NCI-H226 (cell line): ENCODE data around the gene ABCA4.
A peak's percentile ranks its signal among the peaks of the same experiment; 100 is the strongest.

ENCODE experiments used
- DNase-seq: peaks from one replicate; pipeline ENCODE4 v3.0.0-alpha.2; 2015

ABCA4 gene

DNA sequence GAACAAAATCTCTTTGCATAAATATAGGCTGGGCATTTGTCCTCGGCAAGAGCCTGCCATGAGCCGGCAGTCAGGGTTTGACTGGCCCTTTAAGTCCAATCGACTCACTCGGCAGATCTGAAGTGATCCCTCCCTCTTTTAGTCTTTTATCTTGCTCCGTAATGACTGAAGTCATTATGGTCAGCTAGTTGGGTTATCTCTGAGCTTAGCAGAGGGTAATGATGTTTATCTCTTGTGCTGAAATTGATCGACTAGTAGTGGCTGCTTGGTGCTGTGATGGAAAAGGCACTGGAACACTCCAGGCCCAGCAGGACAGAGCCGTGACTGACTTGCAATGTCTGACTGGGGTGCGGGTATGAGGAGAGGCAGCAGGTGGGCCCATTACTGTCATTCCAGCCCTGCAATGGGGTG, 468 bp upstream of the ABCA4 start:
- no peak for DNase-seq

DNA sequence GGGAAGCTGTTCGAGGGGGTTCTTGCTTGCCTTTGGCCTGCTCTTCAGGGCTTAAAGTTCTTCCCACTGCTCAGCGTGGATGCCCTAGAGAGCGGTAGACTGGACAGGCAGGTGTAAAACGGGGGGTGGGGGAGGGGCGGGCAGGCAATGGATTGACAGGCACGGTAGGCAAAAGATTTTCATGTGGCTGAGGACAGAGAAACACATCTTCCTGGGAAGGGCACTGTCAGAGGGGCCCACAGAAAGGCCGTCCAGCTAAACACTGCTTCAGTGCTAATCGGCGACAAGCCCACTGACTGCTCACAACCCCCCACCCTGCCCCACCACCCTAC, 412 bp downstream of the ABCA4 start:
- no peak for DNase-seq

DNA sequence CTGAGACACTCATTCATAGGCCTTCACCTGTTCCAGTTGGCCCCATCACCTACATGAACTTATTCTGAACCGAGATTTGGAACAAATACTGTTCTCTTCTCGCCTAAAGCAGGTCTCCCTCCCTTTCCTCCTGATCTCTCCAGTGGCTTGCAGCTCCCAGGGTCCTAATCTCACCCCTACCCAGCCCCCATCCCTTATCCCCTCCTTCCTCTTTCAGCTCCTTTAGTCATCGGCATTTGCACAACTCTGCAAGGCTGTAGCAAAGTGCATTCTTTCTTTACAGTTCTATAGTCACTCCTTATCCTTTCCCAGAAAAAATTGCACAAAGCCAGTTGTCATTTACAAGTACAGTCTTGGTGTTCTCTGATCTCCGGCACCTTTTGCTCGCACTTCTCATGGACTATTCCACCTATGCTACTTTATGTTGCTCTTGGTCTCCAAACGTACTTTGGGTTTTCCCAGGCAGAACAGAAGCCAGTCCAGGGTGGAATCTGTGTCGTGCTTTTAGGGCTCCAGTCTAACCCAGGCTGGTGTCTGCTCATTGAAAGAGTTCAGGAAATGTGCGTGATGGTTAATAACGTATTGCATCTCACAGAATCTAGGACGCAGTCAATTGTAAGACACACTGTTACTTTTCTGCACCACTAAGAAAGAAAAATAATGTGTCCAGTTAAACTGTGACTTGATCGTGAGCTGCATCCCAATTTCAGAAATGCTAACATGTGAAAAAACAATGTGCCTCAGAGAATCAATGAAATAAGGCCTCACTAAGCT, 965 bp downstream of the ABCA4 start:
- DNase-seq: no peak

DNA sequence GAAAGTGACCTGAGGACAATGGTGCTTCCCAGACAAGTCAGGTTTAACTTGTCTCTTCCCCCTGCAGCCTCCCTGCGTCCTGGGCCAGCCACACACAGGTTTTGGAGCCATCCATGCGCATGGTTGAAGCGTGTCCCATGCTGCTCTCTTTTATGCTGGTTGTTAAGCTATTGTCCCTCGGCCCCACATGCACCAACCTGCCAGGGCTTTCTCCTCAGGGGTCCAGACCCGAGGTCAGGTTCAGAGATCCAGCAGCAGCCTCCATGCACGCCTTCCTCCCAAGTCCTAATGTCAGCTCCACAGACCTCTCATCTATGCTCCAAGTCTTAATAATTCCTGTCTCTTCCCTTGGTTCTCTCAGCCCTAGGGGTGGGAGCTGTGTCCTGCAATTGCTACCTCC, 1.6 kb downstream of the ABCA4 start:
- DNase-seq: no peak

DNA sequence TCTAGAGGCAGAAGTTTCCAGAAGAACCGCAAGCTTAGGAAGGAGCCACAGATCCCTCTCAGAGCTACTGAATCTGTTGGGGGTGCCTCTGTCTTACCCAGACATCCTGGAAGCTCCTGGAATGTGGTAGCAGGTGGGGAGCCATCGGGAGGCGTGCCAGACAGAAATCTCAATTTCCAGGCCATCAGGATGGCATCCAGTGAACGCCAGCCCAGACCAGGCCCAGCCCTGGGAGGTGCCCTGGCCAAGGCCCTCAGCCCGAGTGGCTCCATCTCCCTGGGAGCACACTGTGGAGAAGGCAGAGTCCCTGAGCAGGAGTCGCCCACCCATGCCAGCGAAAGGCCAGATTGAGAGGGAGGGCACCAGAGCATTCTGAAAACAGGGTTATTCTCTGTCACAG, 2.5 kb downstream of the ABCA4 start:
- no peak for DNase-seq

DNA sequence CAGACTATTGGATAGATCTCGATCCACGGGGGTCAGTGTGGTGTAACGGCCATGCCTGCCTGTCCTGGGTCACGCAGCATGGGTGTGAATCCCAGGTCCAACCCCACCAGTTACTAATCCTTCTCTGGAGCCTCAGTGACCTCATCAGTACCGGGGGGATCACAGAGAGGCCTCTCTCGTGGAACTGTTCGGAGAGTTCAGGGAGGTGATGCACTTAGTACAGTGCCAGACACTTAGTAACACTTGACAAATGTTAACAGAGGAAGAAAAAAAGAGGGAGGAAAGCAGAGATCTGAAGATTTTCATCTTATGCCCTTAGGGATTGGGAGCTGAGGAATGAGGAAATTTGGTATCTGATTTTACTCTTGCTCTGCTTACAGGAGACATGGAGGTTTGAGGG, 2.9 kb downstream of the ABCA4 start:
- DNase-seq: peak; percentile 16

DNA sequence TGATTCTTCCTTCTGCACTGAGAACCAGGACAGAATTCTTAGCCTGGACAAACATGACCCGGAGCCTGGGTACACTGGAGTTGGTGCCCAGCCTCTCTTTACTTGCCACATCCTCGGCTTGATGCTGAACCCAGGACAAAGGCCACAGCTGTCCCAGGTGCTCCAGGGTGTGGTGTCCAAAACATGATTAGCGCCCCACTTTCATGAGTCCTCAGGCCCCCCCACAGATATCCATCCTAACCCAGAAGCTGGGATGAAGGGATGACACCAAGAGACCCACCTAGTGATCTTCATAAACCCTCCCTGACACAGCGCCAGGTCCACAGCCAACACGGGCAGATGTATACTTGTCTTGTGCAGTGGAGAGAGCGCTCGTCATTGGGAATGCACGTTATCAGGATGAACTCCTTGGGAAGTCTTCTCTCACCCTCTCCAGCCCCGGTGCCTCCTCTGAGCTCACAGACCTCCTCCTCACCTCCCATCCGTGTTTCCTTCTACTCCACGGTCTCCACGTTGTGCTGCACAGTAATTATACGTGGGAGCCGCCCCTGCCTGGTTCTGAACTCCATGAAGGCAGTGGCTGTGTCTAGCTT, 3.6 kb downstream of the ABCA4 start:
- DNase-seq: no peak

DNA sequence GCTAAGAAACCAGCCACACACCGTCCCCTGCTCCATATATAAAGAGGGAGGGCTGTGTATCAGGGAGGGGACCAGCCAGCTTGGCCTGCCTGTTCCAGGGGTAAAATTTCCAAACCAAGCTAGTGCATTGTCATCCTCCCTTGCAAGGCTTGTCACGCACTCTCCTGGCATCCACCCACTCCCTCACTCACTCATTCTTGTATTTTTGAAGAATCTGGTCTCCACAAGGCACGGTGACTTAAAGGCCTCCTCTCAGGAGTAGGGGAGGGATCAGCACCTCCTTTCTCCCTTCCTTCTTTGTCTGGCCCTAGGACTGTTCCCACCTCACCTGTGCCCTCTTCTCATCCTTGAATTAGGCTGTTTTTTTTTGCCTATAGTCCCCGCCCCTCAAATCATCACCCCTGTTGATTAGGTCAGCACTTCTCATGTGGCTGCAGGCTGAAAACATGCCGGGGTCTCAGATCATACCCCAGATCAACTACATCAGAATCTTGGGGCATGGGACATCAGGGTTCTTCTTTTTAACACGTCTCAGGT, 5.0 kb downstream of the ABCA4 start:
- no peak for DNase-seq

DNA sequence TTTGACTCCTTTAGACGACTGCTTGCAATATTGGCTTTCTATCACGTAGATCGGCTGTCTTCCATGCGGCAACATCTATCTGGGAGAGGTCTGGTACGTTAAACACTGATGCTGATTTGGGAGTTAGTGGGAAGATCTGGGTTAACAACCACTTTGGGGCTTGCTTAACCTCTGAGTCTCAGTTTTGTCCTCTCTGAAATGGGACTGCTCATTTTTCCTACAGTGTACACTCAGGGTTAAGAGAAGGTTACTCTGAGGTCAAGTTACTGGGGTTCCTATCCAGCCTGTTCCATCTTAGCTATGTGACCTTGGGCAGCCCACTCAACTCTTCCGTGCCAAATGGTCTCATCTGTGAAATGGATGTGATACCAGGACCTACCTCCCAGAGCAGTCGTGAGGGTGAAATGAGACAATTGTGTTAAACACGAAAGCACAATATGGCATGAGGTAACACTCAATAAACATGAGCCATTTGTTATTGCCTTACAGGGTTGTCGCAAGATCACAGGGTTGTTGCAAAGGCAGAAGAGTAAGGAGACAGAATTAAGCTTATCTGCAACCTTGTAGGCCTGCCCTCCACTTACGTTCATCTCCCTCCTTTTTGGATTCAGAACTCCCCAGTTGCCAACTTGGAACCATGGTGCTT, 5.6 kb downstream of the ABCA4 start:
- no peak for DNase-seq

DNA sequence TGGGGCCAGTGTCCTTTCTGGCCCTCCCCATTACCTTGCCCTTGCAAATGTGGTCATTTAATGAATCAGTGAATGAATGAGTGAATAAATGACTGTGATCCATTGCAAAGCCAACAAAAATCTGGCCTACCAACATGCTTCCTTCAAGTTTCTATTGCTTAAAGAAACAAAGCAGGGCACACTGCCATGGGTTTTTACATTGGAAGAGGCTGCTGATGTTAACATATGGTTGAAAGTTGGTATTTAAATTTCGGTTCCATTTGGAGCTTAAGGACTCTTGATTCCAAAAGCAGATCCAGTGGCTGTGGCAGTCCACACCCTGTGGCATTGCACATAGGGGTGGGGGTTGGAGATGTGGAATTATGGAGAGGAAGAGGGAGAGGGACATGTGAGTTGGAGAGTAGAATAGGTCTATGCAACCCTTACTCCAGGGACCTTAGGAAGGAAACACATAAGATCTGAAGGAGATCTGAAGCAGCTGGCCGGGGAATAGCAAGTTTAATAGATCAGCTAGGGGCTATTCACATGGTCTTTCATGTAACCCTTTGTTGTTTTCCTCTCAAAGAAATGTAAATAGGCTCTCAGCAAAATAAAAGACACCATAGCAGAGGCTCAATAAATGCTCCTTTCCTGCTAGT, 7.2 kb downstream of the ABCA4 start:
- DNase-seq: no peak

DNA sequence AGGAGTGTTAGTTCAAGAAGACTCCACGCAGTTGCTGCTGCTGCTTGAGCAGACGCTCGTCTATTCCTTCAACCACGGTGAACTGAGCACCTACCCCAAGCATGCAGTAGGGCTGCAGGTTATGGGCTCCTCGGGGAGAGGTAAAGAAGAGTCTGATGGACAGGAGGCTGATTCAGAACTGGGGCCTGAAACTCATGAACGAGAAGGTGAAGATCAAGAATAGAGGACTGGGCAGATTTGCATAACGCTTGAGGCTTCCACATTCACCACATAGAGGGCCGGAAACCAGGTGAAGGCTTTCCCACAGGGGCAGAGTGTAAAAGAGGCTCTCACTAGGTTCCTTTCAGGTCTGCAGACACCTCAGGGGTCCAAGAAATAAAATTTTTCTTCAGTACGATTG, 9.1 kb downstream of the ABCA4 start:
- DNase-seq: no peak

DNA sequence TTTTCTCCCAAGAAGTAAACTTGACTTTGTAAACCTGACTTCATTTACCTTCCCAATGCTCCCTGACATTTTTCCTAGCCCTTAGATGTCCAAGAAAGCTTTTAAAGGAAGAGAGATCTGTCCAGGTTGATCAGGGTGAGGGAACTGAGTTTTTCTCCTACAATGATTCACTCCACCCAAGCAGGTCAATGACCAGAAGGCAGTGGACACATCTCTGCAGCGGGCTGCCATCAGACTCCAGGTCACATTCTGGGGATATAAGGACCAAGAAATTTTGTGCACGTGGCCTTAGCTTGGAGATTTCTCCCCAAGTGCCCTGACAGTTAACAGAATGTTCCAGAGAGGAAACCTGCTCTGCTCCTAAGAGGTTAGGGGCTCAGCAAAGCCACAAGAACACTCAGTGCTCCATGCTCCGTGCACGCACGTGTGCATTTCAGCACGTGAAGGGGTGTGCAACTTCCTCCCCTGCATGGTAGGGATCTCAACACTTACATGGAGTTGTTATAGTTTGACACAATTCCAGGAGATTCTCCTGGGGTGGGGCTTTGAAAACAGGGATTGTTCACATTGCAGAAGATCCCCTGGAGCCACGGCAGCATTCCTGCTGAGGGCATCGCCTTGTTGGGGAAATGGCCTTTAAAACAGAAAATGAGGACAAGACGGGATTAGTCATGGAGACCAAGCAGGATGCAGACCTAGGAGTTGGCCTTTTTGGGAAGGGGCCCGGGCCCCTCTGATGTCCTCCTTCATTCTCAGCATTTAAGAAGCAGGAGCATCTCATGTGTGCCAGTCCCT, 9.8 kb downstream of the ABCA4 start:
- DNase-seq: no peak

DNA sequence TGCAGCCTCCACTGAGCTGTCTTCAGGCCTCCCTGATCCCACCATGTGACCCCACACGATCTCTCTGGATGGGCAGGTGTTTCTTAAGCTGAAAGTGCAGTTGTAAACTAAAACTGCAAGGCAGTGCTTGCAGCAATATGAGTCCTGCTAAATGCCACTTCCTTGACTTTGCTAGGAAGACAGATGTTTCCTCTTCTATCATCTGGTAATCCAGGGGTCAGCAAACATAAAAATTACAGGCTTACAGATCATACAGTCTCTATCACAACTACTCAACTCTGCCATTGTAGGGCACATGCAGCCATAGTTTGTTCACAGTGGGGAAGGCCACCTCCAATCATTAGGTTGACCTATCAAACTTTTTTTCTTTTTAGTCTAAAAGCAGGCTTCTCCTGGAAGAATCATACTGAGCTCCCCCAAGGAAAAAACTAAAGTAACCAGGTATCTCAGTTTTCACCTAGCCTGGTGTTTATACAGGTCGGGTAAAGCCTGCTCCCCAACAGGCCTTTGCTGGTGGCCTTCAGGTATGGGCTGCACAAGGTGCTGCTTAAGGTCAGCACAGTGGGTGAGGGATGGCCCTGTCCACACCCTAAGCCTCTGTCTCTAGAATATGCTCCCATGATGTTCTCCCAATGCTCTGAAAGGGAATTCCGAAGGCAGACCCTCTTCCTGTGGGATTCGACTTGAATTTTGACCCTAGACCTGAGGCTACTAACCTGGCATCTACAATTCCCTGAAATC, 10.8 kb downstream of the ABCA4 start:
- no peak for DNase-seq

DNA sequence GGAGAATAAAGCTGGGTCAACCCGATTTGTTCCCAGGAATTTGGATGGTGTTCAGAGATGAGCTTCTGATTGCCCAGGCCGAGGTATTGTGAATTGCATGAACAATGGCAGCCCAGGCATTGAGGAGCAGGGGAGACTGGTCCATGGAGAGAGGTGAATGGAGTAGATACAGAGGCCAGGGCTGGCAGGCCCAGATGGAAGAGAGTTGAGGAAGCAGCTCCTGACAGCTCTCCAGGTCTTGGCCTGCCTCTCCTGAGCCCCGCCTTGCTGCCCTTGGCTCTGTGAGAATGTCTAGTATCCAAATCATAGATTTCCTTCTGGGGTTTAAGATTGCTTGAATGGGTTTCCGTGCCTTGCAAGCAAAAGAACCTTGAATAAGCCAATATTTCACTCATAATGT, 11.5 kb downstream of the ABCA4 start:
- DNase-seq: no peak

DNA sequence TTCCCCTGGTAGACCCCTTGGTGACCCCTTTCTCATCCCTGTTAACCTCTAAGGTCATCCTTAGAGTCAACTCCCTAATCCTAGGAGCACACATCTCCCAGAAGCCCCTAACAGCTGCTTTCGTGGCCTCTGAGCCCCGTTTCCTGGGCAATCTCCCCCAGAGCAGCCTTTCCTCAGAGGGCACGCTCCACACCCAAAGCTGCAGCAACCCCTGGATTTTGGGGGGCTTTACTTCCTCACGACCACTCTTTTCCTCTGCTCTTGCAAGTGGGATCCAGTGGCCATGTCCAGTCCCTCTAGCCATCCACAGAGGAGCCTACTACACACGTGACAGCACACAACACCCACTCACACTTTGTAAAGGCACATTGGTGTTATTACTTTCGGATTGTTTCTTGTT, 13.8 kb downstream of the ABCA4 start:
- DNase-seq: no peak

DNA sequence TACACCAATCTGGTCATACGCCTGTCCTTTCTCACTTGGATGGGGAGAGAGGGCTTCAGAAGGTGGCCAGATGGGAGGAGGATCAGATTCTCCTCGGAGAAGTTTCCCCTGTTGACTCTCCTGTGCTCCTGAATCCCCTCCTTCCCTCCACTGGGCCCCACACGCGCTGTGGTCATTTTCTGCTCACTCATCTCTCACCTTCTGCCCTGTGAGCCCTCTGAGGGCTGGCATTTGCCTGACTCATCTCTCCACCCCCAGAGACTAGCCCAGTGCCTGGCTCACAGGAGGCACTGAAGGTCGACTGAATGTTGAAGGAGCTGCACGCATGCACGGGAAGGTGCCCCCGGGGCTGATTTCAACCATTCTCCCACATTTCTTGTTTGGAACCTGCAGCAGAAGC, 14.2 kb downstream of the ABCA4 start:
- no peak for DNase-seq

DNA sequence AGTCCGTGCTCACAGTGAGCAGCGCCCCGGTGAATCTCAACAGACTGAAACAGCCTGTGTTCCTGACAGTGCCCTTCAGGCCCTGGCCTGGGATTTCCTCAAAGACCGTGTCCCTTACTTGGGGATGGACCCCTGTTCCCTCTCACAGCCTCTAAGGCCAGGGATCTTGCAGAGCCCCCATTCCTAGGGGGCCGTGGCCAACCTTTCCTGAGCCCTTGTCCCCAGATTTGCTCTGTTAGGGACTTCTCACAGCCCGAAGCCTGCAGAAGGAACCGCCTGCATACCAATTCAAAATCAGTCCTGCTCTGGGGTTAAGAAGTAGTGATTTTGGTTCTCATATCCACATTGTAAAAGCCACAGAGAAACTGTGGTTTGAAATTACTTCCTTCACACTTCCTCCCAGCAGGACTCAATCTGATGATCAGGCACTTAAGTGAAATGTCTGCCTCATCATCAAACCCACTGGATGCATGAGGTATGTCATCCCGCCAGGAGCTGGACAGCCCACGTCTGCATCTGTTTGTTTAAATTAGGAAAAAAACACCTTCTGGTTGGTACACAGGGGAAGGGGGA, 14.9 kb downstream of the ABCA4 start:
- DNase-seq: no peak

DNA sequence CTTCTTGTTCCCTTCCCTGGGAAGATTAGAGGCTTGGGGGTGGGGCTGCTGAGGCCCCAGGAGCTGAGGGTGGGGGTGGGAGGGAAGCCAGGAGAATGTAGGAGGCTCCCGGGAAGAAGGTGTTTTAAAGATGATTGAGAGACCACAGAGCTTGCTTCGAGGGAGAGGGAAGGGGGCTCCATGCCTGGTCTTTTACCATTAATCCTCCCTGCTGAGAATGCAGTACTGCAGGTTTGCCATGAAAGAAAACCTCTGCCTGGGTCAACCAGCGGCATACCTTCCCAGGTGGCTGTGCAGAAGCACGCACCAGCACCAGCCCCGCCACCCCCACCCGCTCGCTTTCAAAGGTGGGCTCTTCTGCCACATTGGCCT, 15.4 kb downstream of the ABCA4 start:
- no peak for DNase-seq

DNA sequence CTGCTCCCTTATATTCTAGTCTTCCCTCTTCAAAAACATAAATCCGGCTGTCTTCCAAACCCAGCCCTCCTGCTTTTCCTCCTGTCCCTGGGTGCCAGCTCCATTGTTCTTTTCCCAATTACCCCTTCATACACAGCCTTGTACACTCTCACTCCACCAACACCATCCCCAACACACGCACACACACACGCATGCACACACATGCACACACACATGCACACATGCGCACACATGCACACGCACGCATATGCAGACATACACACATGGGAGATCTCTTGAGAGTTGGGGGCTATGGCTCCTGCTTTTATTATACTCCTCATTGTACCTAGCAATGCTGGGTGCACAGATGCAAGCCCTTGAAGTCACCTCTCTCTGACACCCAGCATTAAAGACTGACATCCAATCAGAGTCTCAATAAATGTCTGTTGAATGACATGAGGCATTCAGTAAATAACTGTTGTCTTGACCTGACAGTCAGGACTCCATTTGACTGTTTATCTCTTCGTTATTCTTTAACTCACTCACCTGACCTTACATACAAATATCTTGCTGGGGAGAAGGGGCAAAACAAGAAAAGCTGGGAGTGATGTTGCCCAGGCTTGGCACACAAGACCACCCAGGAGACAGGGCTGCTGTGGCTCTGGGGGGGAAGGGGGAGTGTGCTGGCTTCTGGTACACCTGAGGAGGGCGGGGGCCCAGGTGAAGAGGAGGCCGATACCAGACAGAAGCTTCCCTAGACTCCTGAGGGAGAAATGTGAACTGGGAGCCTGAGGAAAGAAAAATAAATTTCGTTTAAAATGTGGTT, 16.0 kb downstream of the ABCA4 start:
- no peak for DNase-seq

DNA sequence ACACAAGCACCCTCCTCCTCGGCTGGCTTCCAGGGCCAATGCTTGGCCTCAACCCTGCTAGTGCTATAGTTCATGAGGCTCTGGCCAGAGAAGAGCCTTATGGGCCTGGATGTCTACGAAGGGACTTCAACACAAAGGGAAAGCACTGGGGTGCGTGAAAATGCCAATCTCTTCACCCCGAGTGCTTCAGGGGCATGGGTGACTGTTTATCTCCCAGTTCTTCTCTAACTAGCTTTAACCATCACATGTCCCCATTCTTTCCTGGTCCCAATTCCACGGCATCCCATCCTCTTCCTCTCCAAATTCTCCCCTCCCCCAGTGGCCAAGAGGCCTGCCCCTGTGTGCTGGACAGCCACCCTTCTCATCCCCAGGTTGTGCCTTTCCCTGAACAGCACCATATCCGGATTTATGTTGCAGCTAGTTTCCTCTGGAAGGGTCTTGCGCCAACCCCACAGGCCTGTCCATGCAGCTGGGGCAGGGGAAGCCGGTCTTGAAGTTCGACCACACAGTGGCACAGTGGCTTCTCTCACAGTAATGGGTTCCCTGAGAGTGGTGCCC, 16.7 kb downstream of the ABCA4 start:
- DNase-seq: no peak

DNA sequence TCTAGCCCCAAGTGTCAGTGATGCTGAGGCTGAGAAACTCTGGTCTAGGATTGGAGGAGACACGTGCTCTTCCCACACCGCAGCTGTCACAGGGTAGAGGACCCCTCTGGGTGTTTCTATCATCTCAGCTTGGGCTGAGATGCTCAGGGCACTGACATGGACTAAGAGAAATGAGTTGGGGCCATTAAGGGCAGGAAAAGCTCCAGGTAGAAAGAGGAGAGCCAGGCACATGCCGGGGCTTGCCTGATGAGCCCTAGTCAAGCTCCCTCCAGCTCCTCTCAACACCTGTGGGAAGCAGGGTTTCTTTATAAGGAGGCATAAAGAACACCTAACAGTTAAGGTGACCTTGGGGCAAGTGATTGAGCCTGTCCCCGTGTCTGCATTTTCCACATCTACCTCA, 17.3 kb downstream of the ABCA4 start:
- DNase-seq: no peak
